Activated CD8-positive, alpha-beta memory T cell treated with anti-CD3 and anti-CD28 coated beads, Interleukin-2, amount 50 U/mL, for 24 hours (primary cell): ENCODE measurements around the gene KCNB1.

ENCODE experiments used
- DNase-seq: peaks from one replicate; pipeline ENCODE4 v3.0.0-alpha.2; 2020; ENCODE audit errors: extremely low read depth

The KCNB1 gene

DNA sequence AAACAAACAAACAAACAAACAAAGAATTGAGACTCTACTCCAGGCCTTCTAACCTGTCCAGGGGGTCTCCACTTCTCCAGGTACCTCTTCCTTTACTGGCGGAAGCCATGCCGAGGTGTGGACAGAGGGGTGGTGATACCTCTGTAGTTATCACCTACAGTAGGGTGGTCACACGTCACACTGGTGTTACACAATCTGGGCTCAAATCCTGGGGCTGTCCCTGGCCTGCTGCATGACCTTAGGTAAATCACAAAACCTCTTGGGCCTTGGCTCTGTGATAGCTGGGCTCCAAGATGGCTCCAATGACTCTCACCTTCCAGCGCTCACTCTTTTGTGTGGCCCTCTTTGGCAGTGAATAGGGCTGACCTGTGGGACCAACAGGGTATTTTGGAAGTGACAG lies 127.8 kb downstream of the KCNB1 start:
- no peak for DNase-seq

DNA sequence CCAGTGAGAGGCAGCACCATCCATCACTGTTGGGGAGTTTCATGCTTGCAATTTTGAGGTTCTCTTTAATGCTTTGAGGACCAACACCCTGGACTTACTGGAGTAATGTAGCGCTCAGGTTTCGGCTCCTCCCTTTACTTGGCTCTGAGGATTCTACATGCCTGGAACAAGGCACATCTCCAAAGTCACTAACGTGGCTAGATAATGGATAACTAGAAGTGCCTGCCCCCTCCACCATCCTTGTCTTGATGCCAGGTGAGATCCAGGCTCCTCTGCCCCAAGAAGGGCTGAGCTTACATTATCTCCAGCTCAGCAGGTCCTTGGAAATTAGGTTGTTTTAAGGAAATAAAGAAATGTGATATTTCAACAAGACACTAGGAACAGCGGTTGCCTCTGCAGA lies 129.1 kb downstream of the KCNB1 start:
- no peak for DNase-seq

DNA sequence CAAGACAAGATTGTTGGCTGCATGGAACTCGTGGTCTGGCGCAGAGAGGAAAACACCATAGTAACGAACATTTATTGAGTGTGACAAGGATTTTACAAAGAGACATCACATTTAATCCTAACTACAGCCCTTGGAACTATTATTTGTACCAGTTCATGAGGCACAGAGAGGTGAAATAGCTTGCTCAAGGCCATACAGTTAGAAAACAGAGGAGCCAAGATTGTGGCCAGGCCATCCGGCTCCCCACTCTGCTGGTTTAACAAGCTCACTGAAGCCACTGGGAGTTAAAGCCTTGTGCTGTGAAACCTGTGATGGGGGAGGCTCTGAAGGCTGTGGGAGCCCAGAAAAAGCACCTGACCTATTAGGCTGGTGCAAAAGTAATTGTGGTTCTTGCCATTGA lies 129.7 kb downstream of the KCNB1 start:
- DNase-seq, result no peak

DNA sequence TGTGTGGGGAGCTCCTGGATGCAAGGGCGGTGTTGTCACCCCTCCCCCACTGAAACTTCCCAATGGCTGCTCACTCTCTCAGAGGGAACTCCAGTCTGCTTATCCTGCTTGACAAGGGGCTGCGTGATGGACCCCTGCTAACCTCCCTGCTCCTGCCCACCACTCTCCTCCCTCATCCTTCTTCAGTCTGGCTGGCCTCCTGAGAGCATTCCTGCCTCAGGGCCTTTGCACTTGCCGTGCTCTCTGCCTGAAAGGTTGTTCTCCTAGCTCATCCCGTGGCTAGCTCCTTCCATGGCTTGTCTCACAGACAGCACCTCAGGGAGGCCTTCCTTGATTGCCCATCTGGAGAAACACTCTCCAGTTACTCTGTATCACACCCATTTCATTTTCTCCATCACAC lies 130.7 kb downstream of the KCNB1 start:
- no peak for DNase-seq

DNA sequence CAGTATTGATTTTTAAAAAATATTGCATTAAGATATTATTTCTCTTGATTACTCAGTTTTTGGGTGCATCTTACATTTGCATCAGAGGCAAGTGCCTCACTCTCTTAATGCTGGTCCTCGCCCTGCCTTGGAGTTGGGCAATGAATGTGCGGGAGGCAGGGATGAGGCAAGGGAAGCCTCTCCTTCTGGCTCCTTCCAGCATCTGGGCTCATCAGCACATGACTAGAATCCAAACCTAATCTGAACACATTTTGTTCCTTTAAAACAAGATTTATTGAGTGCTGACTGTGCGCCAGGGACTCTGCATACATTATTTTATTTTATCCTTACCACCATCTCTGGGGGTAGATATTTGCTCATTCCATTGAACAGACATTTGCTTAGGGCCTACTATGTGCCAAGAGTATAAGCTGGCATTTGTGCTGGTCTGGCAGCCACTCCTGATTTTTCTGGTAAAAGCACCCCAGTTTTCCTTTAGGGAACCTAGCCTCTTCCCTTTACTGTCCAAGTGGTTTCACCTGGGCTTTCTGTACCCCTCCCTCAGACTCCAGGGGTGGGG lies 132.7 kb downstream of the KCNB1 start:
- no peak for DNase-seq

DNA sequence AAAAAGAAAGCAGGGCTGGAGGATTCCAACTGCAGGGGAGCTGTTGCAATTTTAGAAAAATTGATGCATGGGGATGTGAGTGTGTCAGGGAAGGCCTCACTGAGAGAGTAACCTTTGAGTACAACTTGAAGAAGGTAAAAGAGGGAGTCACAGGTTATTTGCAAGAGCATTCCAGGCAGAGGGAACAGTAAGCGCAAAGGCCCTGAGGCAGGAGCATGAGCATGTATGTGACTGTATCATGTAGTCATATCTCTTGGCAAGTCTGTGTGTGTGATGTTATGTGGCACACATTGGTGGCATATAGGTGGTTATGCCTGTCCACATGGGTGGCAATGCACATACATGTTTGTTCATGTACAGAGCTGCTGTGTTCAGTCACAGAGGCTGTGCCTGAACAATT lies 133.4 kb downstream of the KCNB1 start:
- DNase-seq, result no peak

DNA sequence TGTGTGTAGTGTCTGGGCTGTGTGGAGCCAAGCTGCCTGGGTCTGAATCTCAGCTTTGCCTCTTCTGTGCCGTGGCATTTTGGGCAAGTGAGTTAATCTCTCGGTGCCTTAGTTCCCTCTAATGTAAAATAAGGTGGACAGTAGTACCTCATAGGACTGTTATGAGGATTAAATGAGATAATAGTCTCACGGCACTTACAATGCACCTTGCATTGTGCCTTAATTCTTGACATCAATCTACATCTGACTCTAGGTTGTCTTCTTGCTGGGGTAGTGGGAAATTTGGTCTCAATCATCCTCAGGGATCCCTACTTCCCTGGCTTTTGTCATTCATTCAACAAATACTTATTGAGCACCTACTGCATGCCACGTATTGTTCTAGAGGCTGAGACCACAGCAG lies 133.9 kb downstream of the KCNB1 start:
- DNase-seq, result no peak

DNA sequence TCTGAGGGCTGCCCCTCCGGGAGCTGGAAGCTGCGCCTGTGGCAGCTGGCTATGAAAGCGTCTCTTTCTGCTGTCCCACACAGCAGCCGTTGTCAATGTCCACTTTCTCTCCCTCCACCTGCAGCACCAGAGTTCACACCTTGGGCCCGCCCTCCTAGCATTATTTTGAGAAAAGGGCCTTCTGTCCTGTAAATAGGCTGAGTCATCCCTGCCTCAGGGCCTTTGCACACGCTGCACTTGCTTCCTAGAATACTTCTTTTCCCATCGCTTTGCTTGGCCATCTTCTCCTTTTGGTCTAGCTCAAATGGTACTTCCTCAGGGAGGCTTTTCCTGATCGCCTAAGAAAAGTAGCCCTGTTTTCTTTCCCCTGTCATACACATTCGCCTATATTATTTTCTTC lies 135.3 kb downstream of the KCNB1 start:
- DNase-seq, result no peak

DNA sequence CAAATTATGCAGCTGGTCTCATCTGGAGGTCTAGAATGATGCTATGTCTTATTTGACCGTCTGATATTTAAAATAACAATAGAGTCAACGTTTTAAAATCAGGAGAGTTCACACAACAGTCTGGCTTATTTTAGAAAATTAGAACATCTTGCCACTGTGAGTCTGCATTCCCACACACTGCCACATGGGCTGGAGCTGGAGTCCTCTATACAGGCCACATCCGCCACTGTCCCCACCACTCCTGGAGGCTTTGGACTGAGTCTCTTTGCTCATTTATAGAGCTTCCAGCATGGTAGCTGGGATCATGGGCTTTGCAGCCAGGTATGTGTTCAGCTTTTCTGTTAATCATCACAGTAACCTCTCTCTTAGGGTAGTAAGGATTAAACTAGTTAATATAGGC lies 135.8 kb downstream of the KCNB1 start:
- DNase-seq, result no peak

DNA sequence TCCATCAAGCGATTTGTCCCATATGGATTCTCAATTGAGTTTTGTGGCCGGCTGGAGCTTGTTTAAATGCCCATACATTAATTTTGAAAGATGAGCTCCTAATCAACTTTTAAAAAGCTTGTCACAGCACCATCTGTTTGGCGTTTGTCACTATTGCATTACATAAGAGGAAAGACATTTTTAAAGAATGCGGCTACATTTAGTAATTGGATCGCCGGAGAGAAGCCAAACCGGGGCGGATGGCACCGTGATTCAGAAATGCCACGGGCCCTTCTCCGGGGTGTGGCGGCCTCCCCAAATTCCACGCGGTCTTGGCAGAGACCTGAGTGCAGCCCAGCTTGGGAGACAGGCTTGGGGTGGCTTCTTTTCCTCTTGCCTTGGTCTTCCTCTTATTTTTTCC lies 136.9 kb downstream of the KCNB1 start:
- no peak for DNase-seq

DNA sequence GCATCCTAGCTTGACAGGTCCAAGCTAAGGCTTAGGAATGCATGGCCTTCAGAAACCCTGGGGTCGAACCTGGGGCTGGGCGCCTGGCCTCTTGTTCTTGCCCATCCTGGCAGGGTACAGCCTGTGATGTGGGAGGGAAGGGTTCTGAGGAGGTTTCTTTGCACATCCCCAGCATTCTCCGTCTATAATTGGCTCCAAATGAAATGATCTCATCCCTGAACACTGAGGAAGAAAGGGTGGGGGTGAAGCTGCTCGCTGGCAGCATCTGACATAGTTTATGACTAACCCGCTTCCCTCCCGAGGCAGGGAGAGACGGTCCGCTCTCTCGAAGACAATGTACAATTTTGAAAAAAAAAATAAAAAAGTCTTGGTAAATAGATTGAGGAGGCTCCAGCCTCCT lies 137.5 kb downstream of the KCNB1 start:
- no peak for DNase-seq

DNA sequence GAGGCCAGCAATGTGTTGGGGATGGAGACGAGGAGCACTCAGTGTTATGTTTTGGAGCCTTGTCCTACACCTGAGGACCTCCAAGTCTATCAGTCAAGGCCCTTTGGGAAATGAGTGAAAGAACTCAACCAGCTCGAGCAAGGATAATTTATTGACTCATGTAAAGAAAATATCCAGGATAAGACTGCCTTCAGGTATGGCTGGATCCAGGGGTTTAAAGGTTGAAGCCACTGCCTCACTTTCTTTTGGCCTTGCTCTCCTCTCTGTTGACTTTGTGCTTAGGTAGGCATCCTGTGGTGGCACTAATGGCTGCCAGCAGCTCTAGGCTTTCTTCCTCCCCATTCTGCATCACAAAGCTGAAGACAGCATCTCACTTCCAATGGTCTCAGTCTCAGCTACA lies 138.3 kb downstream of the KCNB1 start:
- DNase-seq, result no peak

DNA sequence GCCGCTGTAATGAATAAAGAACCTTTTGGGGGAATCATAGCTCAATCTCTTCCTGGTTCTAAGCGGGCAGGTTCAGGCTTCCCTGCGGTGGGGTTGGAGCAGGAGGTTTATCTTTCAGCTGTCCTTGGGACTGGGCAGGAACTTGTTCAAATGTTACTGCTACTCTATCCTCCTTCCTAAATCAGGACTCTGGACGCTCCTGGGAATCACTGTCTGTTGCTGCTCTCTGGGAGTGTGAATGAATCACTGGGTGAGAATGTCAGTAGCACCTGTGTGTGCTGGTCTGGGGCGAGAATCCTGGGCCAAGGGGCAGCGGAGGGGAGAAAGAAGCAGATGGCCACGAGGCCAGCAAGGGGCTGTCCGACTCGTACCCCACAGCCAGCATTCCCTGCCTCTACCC lies 139.2 kb downstream of the KCNB1 start:
- no peak for DNase-seq

DNA sequence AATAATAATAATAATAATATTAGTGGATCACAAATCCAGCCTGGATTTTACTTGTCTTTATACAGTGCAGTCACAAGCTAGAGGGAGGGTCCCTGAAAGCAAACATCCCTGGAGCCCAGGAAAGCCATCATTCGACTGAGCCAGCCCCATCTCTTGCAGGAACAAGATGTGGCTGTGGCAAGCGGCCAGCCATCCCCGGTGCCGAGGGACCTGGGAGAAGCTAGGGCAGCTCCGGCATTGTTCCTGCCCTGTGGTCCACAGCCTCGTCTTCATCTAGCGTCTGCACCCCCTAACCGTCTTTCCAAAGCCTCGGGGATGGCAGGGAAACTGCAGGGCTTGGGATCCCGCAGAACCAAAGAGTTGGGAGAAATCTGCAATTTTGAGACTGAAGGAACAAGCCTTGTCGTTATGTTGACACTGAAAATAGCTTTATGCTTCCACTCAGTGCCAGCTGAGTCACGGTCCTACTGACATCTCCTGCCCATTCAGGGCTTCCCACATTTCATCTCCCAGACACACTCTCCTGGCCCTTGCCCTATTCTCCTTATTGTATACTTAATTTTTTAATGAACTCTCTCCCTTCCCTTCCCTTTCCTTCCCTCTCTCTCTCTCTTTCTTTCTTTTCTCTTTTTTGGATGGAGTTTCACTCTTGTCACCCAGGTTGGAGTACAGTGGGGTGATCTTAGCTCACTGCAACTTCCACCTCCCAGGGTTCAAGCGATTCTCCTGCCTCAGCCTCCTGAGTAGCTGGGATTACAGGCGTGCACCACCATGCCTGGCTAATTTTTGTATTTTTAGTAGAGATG lies 142.1 kb downstream of the KCNB1 start:
- no peak for DNase-seq

DNA sequence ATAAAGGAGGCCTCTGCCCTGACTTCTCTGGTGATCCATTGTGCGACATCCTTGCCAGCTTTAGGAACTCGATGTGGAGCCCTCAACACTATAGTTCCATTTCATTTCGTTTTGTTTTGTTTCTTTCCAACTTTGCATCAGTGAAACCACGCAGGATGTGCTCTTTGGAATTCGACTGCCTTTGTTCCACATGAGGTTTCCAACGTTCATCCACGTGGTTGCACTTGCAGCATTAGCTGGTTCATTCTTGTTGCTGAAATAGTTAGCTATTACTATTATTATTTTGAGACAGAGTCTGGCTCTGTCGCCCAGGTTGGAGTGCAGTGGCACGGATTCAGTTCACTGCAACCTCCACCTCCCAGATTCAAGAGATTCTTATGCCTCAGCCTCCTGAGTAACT lies 143.3 kb downstream of the KCNB1 start:
- no peak for DNase-seq

DNA sequence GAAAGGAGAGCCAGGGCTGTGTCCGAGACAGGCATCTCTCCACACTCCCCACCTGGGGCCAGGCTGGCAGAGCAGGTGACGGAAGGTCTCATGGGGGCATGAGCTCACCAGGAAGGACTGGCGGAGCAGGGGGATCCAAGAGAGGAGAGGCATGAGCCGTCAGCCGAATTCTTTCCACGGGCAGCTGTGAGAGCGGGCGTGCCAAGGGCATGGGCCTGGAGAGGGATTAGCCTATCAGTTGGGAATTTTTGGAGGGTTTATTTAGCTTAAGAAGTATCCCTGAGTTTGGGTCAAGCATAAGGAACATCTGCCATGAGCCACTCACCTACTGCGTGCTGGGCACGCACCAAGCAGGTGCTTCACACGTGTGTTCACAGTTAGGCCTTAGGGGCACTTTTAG lies 144.4 kb downstream of the KCNB1 start:
- no peak for DNase-seq

DNA sequence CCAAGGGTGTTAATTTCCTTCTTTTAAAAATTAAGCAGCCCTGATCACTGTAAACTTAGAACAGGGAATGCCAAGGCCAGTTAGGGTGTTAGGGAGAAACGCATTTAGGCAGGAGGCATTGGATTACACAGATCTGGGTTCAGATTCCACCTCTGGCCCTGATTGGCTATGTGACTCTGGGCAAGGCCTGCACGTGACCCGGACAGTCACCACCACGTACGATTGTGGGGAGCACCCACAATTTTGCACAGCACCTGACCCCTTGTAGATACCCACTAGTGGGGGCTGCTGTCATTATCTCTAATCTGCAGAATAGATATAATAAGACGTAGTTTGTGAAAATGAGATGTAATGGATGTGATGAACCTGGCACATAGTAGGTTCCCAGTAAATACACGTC lies 145.1 kb downstream of the KCNB1 start:
- no peak for DNase-seq

DNA sequence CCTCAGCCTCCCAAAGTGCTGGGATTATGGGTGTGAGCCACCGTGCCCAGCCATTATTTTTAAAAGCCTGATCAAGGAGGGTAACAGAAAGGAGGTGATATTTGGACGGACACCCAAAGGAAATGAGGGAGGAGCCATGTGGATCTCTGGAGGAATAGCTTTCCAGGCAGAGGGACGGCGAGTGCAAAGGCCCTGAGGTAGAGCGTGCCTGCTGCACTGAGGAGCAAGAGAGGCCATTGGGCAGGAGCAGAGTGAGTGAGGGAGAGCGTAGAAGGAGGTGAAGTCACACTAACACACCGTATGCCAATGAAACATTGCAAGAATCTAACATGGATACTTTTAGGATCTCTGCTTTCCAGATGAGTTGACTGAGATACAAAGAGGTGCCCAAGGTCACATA lies 145.7 kb downstream of the KCNB1 start:
- no peak for DNase-seq

DNA sequence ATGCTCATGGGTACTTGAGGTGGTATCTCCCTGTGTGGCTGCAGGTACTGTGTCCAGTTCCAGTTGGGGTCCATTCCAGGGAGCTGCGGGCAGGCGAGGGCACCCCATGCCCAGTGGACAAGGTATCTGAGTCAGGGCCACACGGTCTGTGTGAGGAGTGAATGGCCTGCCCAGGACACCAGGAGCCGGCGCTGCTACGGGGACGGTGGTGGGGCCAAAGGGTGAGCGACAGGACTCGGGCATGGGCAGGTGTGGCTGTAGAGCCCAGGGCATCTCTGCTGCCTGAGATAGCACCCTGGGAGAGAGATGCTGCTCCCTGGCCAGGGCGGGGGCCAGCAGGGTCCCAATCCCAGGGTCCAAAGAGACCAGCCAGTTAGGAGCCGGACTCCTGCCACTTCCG lies 147.0 kb downstream of the KCNB1 start:
- DNase-seq, result no peak

DNA sequence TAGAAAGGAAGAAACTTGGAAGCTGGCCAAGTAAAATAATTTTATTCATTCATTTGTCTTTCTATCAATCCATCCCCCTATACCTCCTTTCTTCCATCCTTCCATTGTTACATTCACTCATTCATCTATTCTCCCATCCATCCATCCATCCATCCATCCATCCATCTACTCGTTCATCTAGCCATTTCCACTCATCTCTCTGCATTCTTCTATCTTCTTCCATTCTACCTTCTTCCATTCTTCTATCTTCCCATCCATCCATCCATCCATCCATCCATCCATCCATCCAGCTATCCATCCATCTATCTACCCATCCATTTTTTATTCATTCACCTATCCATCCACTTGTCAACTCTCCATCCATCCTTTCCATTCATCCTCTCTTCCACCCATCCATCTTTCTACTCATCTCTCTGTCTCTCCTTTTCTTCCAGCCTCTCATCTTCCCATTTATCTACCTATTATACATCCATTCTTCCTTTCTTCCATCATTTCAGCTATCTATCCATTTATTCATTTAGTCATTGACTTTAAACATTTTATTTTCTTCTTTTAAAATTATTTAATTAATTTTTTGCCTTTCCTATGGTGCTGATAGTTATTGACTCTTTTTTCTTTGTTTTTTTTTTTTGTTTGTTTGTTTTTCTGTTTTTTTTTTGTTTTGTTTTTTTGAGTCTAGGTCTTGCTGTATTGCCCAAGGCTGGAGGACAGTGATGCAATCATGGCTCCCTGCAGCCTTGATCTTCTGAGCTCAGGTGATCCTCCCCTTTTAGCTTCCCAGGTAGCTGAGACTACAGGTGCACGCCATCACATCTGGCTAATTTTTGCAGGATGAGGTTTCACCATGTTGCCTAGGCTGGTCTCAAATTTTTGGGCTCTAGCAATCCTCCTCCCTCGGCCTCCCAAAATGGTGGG lies 151.5 kb downstream of the KCNB1 start:
- no peak for DNase-seq

DNA sequence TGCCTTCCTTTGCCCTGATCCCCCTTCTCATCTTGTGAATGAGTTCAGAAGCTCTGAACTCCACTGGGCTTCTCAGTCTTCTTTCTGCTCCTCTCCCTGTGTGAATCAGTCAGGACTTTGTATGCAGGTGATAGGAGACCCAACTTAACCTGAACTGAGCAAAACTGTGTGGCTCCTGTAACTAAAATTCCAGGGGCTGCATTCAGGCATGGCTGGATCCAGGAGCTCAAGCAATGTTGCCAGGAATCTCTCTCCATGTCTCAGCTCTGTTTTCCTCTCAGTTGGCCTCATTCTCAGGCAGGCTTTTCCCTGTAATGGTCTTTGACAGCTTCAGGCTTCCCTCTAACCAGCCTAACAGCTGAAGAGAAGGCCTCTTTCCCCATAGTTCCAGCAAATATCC lies 153.7 kb downstream of the KCNB1 start:
- no peak for DNase-seq

DNA sequence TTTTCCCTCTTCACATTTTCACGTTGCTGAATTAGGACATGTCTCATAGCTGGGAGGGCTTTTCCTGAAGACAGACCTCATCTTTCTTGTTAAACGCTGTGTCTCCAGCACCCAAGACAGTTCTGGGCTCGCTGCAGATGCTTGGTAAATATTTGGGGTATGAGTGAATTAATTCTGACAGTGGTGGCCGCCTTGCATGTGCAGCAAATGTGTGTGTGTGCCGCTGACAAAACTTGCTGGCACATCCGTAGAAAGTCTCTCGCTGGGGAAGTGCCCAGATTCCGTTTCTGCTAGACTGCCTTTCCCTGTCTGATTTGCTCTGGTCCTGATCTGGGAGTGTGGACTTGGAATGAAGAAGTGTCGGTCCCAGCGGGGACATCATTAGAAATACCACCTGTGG lies 156.4 kb downstream of the KCNB1 start:
- DNase-seq, result no peak

DNA sequence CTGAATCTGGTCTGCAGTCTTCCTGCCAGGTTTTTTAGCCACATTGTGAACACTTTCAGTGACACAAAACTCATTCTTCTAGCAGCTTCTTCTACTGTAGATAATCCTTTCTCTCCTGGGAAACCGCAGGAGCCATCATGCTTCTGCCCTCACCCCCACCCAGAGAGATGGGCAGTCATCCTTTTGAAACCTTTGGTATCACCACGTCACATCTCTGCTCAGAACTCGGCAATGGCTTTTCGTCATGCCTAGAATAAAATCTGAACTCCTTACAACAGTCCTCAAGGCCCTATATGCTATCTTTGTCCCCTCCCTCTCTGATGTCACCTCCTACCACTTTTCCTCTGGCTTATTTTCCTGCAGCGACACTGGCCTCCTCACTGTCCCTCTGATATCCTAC lies 158.2 kb downstream of the KCNB1 start:
- DNase-seq, result no peak
